Activated naive CD8-positive, alpha-beta T cell treated with anti-CD3 and anti-CD28 coated beads, Interleukin-2, amount 10 ng/mL, durations not matched to agents 7 days and 5 days (primary cell): ENCODE results near the gene PRDM5. TPM values are rescaled to one million over a fixed set of nuclear protein-coding genes. Genes with fewer than 3 reads are reported as not detected.
A peak's percentile ranks its signal among the peaks of the same experiment; 100 is the strongest.
"Not testable (repeated sequence)": the region's sequence is repeated elsewhere in the genome, so short reads cannot be mapped to it uniquely, and the experiment has no call there.

Experiments
- ATAC-seq: fragments of 150-1000 bp; cut with Tn5 transposase; one replicate; pipeline ENCODE4 v1.10.0; 2021; ENCODE audit warnings: low read depth, moderate library complexity
- POLR2A ChIA-PET: fragments of 350-600 bp; sonication (Branson Sonifier 250); formaldehyde crosslinking; loops from one replicate; lab custom pipeline; 2021; ENCODE audit warnings: antibody characterized with exemption; lab: Charles Lee
- DNase-seq: peaks from one replicate; pipeline ENCODE4 v3.0.0; 2021
- H3K27ac Mint-ChIP-seq: one replicate; pipeline ENCODE4 v1.8.0; 2022; ENCODE audit warnings: mild to moderate bottlenecking, mixed read lengths
- H3K27me3 Mint-ChIP-seq: one replicate; pipeline ENCODE4 v1.8.0; 2022; ENCODE audit warnings: mild to moderate bottlenecking, moderate library complexity, mixed read lengths
- H3K36me3 Mint-ChIP-seq: one replicate; pipeline ENCODE4 v1.8.0; 2021; ENCODE audit warnings: mild to moderate bottlenecking, mixed read lengths
- H3K4me1 Mint-ChIP-seq: one replicate; pipeline ENCODE4 v1.8.0; 2021; ENCODE audit warnings: mixed read lengths
- H3K4me3 Mint-ChIP-seq: one replicate; pipeline ENCODE4 v1.8.0; 2022; ENCODE audit warnings: mild to moderate bottlenecking, moderate library complexity, mixed read lengths
- H3K9me3 Mint-ChIP-seq: one replicate; pipeline ENCODE4 v1.8.0; 2021; ENCODE audit warnings: mixed read lengths
- total RNA-seq, 2 experiments: library from RNA; stranded (reverse); gene quantifications; one replicate each; pipeline ENCODE4 v1.2.3, GENCODE V29; 2021

Gene PRDM5
- total RNA-seq, 2 experiments from 2014 or later = 0.26 to 0.58 TPM

- ATAC-seq = no peak
- no peak overlapping the region for H3K27ac Mint-ChIP-seq
- H3K9me3 Mint-ChIP-seq = peaks cover 2% of the 10 kb centered on the region
- H3K27me3 Mint-ChIP-seq = no peaks in the 10 kb centered on the region
- H3K4me1 Mint-ChIP-seq = no peaks in the 10 kb centered on the region
- no peak overlapping the region for H3K4me3 Mint-ChIP-seq
- H3K36me3 Mint-ChIP-seq = no peaks in the 10 kb centered on the region
- no peak for DNase-seq
- POLR2A ChIA-PET = no interaction called here
Observed at GRCh38 chr4:120770897-120771296, 151.6 kb downstream of the PRDM5 start.

- no peak overlapping the region for H3K27ac Mint-ChIP-seq
- no peaks in the 10 kb centered on the region for H3K27me3 Mint-ChIP-seq
- peaks cover 2% of the 10 kb centered on the region for H3K9me3 Mint-ChIP-seq
- H3K4me3 Mint-ChIP-seq = no peak overlapping the region
- H3K36me3 Mint-ChIP-seq = no peaks in the 10 kb centered on the region
- ATAC-seq (no peak), DNase-seq (no peak)
- no peaks in the 10 kb centered on the region for H3K4me1 Mint-ChIP-seq
- POLR2A ChIA-PET = no interaction called here
Observed at GRCh38 chr4:120769227-120769626, 153.3 kb downstream of the PRDM5 start.

- no peak for ATAC-seq
- Mint-ChIP-seq H3K27me3 (no peaks in the 10 kb centered on the region), H3K4me3 (no peak overlapping the region), H3K9me3 (peaks cover 2% of the 10 kb centered on the region), H3K27ac (no peak overlapping the region), H3K4me1 (no peaks in the 10 kb centered on the region), H3K36me3 (no peaks in the 10 kb centered on the region)
- POLR2A ChIA-PET = no interaction called here
- no peak for DNase-seq
Observed at GRCh38 chr4:120765260-120765680, 157.3 kb downstream of the PRDM5 start.

GRCh38 chr4:120763650-120764049, 158.9 kb downstream of the PRDM5 start:
- ATAC-seq (no peak), DNase-seq (no peak)
- H3K9me3 Mint-ChIP-seq = no peaks in the 10 kb centered on the region

GRCh38 chr4:120761070-120761469, 161.5 kb downstream of the PRDM5 start:
- Mint-ChIP-seq H3K27ac (no peak overlapping the region), H3K4me3 (no peak overlapping the region), H3K27me3 (no peaks in the 10 kb centered on the region), H3K36me3 (no peaks in the 10 kb centered on the region), H3K9me3 (no peaks in the 10 kb centered on the region), H3K4me1 (no peaks in the 10 kb centered on the region)
- no peak for DNase-seq
- ATAC-seq = no peak
- POLR2A ChIA-PET = no interaction called here

More at GRCh38 chr4:120763650-120764049, 158.9 kb downstream of the PRDM5 start:
- POLR2A ChIA-PET = no interaction called here
- Mint-ChIP-seq H3K27me3 (no peaks in the 10 kb centered on the region), H3K27ac (no peak overlapping the region), H3K36me3 (no peaks in the 10 kb centered on the region), H3K4me3 (no peak overlapping the region), H3K4me1 (no peaks in the 10 kb centered on the region)

GRCh38 chr4:120760047-120760446, 162.5 kb downstream of the PRDM5 start:
- H3K27ac Mint-ChIP-seq = no peak overlapping the region
- DNase-seq (no peak), ATAC-seq (no peak)
- POLR2A ChIA-PET = no interaction called here
- H3K4me3 Mint-ChIP-seq = no peak overlapping the region
- no peaks in the 10 kb centered on the region for H3K4me1 Mint-ChIP-seq
- no peaks in the 10 kb centered on the region for H3K36me3 Mint-ChIP-seq
- H3K9me3 Mint-ChIP-seq = no peaks in the 10 kb centered on the region
- no peaks in the 10 kb centered on the region for H3K27me3 Mint-ChIP-seq

- Mint-ChIP-seq H3K36me3 (peaks cover 6% of the 10 kb centered on the region), H3K9me3 (no peaks in the 10 kb centered on the region), H3K4me3 (no peak overlapping the region), H3K27ac (no peak overlapping the region), H3K4me1 (no peaks in the 10 kb centered on the region), H3K27me3 (no peaks in the 10 kb centered on the region)
- ATAC-seq = no peak
- no peak for DNase-seq
- POLR2A ChIA-PET = no interaction called here
Observed at GRCh38 chr4:120755864-120756263, 166.7 kb downstream of the PRDM5 start.

- DNase-seq (no peak), ATAC-seq (no peak)
- POLR2A ChIA-PET = no interaction called here
- Mint-ChIP-seq H3K27me3 (no peaks in the 10 kb centered on the region), H3K4me3 (no peak overlapping the region), H3K4me1 (peaks cover 2% of the 10 kb centered on the region), H3K27ac (no peak overlapping the region), H3K9me3 (peaks cover 1% of the 10 kb centered on the region), H3K36me3 (peaks cover 10% of the 10 kb centered on the region)
Observed at GRCh38 chr4:120754590-120754989, 167.9 kb downstream of the PRDM5 start.

- Mint-ChIP-seq H3K27ac (no peak overlapping the region), H3K27me3 (no peaks in the 10 kb centered on the region), H3K36me3 (peaks cover 10% of the 10 kb centered on the region), H3K4me3 (no peak overlapping the region), H3K4me1 (peaks cover 9% of the 10 kb centered on the region), H3K9me3 (peaks cover 1% of the 10 kb centered on the region)
- no peak for ATAC-seq
- POLR2A ChIA-PET = no interaction called here
- no peak for DNase-seq
Observed at GRCh38 chr4:120753854-120754253, 168.7 kb downstream of the PRDM5 start.

- H3K4me1 Mint-ChIP-seq = peaks cover 11% of the 10 kb centered on the region
- H3K27me3 Mint-ChIP-seq = no peaks in the 10 kb centered on the region
- POLR2A ChIA-PET = no interaction called here
- DNase-seq = no peak
- no peak overlapping the region for H3K27ac Mint-ChIP-seq
- ATAC-seq = no peak
- no peak overlapping the region for H3K4me3 Mint-ChIP-seq
- peaks cover 10% of the 10 kb centered on the region for H3K36me3 Mint-ChIP-seq
- peaks cover 1% of the 10 kb centered on the region for H3K9me3 Mint-ChIP-seq
Observed at GRCh38 chr4:120750152-120750525, 172.4 kb downstream of the PRDM5 start.

- DNase-seq (peak; percentile 55), ATAC-seq (peak; percentile 100)
- Mint-ChIP-seq H3K9me3 (peaks cover 1% of the 10 kb centered on the region), H3K36me3 (peaks cover 10% of the 10 kb centered on the region), H3K27me3 (no peaks in the 10 kb centered on the region), H3K4me1 (peaks cover 11% of the 10 kb centered on the region), H3K27ac (peak overlapping the region; percentile 21), H3K4me3 (peak overlapping the region; percentile 11)
- POLR2A ChIA-PET = no interaction called here
Observed at GRCh38 chr4:120749445-120750151, 172.9 kb downstream of the PRDM5 start.

- not testable (repeated sequence) for H3K36me3 Mint-ChIP-seq, H3K4me1 Mint-ChIP-seq
Observed at GRCh38 chr4:120741636-120742035, 180.9 kb downstream of the PRDM5 start.

GRCh38 chr4:120736312-120736711, 186.2 kb downstream of the PRDM5 start:
- Mint-ChIP-seq H3K27ac (no peak overlapping the region), H3K9me3 (no peaks in the 10 kb centered on the region), H3K36me3 (no peaks in the 10 kb centered on the region), H3K27me3 (no peaks in the 10 kb centered on the region), H3K4me1 (no peaks in the 10 kb centered on the region), H3K4me3 (no peak overlapping the region)
- DNase-seq (no peak), ATAC-seq (no peak)
- POLR2A ChIA-PET = no interaction called here

More at GRCh38 chr4:120741636-120742035, 180.9 kb downstream of the PRDM5 start:
- H3K4me3 Mint-ChIP-seq, H3K27ac Mint-ChIP-seq, H3K9me3 Mint-ChIP-seq, ATAC-seq, DNase-seq, H3K27me3 Mint-ChIP-seq, POLR2A ChIA-PET: not testable (repeated sequence)

GRCh38 chr4:120733968-120734367, 188.6 kb downstream of the PRDM5 start:
- ATAC-seq = no peak
- POLR2A ChIA-PET = no interaction called here
- no peaks in the 10 kb centered on the region for H3K9me3 Mint-ChIP-seq
- no peak for DNase-seq
- no peaks in the 10 kb centered on the region for H3K4me1 Mint-ChIP-seq
- no peak overlapping the region for H3K27ac Mint-ChIP-seq
- H3K4me3 Mint-ChIP-seq = no peak overlapping the region
- H3K27me3 Mint-ChIP-seq = no peaks in the 10 kb centered on the region
- H3K36me3 Mint-ChIP-seq = no peaks in the 10 kb centered on the region
